Measurements from ENCODE around the gene MRPL58.

DNA sequence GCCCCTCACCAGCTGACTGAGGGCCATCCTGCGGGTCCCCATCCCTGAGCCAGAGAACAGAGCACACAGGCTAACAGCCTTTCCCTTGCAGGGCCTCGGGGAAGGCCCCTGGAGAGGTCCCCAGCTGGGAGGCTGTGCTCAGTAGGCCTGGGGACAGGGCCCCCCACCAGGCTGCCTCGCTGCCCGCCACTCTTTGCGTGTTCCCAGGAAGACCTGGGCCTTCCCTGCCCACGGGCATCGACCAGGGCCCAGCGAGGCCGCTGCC is 40.7 kb upstream of the MRPL58 start:
- TF ChIP-seq, protein P1, sequence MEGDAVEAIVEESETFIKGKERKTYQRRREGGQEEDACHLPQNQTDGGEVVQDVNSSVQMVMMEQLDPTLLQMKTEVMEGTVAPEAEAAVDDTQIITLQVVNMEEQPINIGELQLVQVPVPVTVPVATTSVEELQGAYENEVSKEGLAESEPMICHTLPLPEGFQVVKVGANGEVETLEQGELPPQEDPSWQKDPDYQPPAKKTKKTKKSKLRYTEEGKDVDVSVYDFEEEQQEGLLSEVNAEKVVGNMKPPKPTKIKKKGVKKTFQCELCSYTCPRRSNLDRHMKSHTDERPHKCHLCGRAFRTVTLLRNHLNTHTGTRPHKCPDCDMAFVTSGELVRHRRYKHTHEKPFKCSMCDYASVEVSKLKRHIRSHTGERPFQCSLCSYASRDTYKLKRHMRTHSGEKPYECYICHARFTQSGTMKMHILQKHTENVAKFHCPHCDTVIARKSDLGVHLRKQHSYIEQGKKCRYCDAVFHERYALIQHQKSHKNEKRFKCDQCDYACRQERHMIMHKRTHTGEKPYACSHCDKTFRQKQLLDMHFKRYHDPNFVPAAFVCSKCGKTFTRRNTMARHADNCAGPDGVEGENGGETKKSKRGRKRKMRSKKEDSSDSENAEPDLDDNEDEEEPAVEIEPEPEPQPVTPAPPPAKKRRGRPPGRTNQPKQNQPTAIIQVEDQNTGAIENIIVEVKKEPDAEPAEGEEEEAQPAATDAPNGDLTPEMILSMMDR (conservative IDR thresholded peaks at IDR 0.05; ENCODE audit: low read length): no peak
- TF ChIP-seq EZH2phosphoT487 (IDR thresholded peaks at IDR 0.05; ENCODE audit: borderline replicate concordance): no peak
